Adrenal gland (tissue), 5 donors: ENCODE measurements around the gene KAZN.

Source experiments
- CTCF ChIP-seq, 6 experiments: fragments of 450-650 bp in 4 of 6; fragments of 200-600 bp in 2 of 6; sonication (generic) in 1 of 6; IDR thresholded peaks; 1 replicate in 5 of 6; 2 replicates in 1 of 6; pipeline versions ENCODE4 v1.5.1 to v1.8.0; 2016 to 2021; ENCODE audit warnings: antibody characterized with exemption in 6 of 6, mild to moderate bottlenecking in 2 of 6, moderate library complexity in 1 of 6
- POLR2A ChIP-seq, 2 donors: fragments of 450-650 bp; IDR thresholded peaks; one replicate each; pipeline ENCODE4 v1.6.1; 2017; ENCODE audit warnings: antibody characterized with exemption in 2 of 2, mild to moderate bottlenecking in 2 of 2, moderate library complexity in 1 of 2
- donor health status: DM: no; HTN: no; CAD: no.

DNA sequence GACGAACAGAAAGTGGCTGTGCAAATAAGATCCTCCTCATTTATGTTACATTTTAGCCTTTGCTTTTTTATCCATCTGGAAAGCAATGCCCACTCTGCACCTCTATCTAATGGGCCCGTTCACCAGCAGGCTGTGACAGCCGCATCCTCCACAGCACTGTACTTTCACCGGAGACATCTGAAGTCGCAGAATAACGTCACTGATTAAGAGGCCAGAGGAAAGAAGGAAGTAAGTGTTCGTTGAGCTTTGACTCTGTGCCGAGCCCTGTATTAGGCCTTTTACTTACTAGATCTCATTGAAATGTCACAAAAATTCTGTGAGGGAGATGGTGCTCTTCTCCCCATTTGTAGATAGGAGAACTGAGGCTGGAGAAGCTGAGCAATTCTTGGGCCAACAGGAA, 62.3 kb downstream of the KAZN start:
- TF ChIP-seq CTCF (IDR thresholded peaks at IDR 0.05) (no peak), POLR2A (IDR thresholded peaks at IDR 0.05) (no peak)
